Measurements from ENCODE around the gene ACER3. TPM values are rescaled to one million over a fixed set of nuclear protein-coding genes. Genes with fewer than 3 reads are reported as not detected.
A peak's percentile ranks its signal among the peaks of the same experiment; 100 is the strongest.
"Not testable (repeated sequence)": the region's sequence is repeated elsewhere in the genome, so short reads cannot be mapped to it uniquely, and the experiment has no call there.

The ACER3 gene
- total and polyA plus RNA-seq, 4 donors = 1.9 to 5.9 (median 4.2) TPM

- no peak for TF ChIP-seq GABPA (IDR thresholded peaks at IDR 0.05 in 1 of 2, conservative IDR thresholded peaks at IDR 0.05 in 1 of 2)
- TF ChIP-seq SP1 (IDR thresholded peaks at IDR 0.05) = no peak
- no peak for TF ChIP-seq NR2F2 (IDR thresholded peaks at IDR 0.05)
- TF ChIP-seq HNF4A (conservative IDR thresholded peaks at IDR 0.05) = no peak
- TF ChIP-seq, protein P1, sequence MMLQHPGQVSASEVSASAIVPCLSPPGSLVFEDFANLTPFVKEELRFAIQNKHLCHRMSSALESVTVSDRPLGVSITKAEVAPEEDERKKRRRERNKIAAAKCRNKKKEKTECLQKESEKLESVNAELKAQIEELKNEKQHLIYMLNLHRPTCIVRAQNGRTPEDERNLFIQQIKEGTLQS (IDR thresholded peaks at IDR 0.05) = no peak
- TF ChIP-seq, protein P2, sequence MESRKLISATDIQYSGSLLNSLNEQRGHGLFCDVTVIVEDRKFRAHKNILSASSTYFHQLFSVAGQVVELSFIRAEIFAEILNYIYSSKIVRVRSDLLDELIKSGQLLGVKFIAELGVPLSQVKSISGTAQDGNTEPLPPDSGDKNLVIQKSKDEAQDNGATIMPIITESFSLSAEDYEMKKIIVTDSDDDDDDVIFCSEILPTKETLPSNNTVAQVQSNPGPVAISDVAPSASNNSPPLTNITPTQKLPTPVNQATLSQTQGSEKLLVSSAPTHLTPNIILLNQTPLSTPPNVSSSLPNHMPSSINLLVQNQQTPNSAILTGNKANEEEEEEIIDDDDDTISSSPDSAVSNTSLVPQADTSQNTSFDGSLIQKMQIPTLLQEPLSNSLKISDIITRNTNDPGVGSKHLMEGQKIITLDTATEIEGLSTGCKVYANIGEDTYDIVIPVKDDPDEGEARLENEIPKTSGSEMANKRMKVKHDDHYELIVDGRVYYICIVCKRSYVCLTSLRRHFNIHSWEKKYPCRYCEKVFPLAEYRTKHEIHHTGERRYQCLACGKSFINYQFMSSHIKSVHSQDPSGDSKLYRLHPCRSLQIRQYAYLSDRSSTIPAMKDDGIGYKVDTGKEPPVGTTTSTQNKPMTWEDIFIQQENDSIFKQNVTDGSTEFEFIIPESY (IDR thresholded peaks at IDR 0.05) = no peak
- no peak for TF ChIP-seq EGR1 (IDR thresholded peaks at IDR 0.05; ENCODE audit: low read depth in 2 of 2)
- no peak for TF ChIP-seq RAD21 (IDR thresholded peaks at IDR 0.05)
Observed at GRCh38 chr11:76861490-76861953, 804 bp downstream of the ACER3 start (continued).

DNA sequence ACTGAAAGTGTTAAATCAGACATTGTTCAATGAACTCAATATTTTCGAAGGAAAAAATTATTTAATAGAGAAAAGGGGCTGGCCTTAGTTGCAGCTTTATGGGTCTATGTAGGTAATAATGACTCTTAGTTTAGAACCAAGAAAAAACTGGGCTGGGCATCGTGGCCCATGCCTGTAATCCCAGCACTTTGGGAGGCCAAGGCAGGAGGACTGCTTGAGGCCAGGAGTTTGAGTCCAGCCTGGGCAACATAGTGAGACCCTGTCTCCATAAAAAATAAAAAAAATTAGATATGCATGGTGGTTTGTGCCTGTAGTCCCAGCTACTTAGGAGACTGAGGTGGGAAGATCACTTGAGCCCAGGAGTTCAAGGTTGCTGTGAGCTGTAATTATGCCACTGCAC lies 2.1 kb downstream of the ACER3 start:
- H3K36me3 ChIP-seq (ENCODE audit: control insufficient read depth in 4 of 4, insufficient read depth in 3 of 4, low read depth in 1 of 4, low read length in 3 of 4); H3K27ac ChIP-seq (ENCODE audit: low read depth in 1 of 2, low read length in 2 of 2); DNase-seq (ENCODE audit: low spot score); H3K27me3 ChIP-seq (ENCODE audit: control insufficient read depth in 4 of 4, insufficient read depth in 4 of 4, low read length in 3 of 4); H3K9ac ChIP-seq (ENCODE audit: low read depth in 1 of 2, low read length in 2 of 2); H3K4me3 ChIP-seq (ENCODE audit: low read depth in 1 of 3, low read length in 3 of 3); H3K9me3 ChIP-seq (ENCODE audit: control insufficient read depth in 4 of 4, low read length in 3 of 4): not testable (repeated sequence)
- 90% methylated on average over 2 of the region's 2 CpGs for WGBS
- peaks cover 4 to 16% (median 8%) of the 10 kb centered on the region in 4 donors for H3K4me1 ChIP-seq (ENCODE audit: control insufficient read depth in 4 of 4, insufficient read depth in 4 of 4, low read length in 3 of 4)

GRCh38 chr11:76863196-76863777 lies 2.6 kb downstream of the ACER3 start:
- H3K9me3 ChIP-seq (ENCODE audit: control insufficient read depth in 4 of 4, low read length in 3 of 4) = no peaks in the 10 kb centered on the region
- peaks cover 4 to 16% (median 8%) of the 10 kb centered on the region in 4 donors for H3K4me1 ChIP-seq (ENCODE audit: control insufficient read depth in 4 of 4, insufficient read depth in 4 of 4, low read length in 3 of 4)
- no peak for TF ChIP-seq YY1 (IDR thresholded peaks at IDR 0.05)
- peak in 1 of 2 donors; percentile 8 for TF ChIP-seq RAD21 (IDR thresholded peaks at IDR 0.05)
- no peak overlapping the region for H3K4me3 ChIP-seq (ENCODE audit: low read depth in 1 of 3, low read length in 3 of 3)
- DNase-seq (ENCODE audit: low spot score) = no peak
- WGBS = 84% methylated on average over 3 of the region's 3 CpGs
- no peaks in the 10 kb centered on the region for H3K36me3 ChIP-seq (ENCODE audit: control insufficient read depth in 4 of 4, insufficient read depth in 3 of 4, low read depth in 1 of 4, low read length in 3 of 4)
- H3K27me3 ChIP-seq (ENCODE audit: control insufficient read depth in 4 of 4, insufficient read depth in 4 of 4, low read length in 3 of 4) = no peaks in the 10 kb centered on the region
- no peak overlapping the region for H3K27ac ChIP-seq (ENCODE audit: low read depth in 1 of 2, low read length in 2 of 2)
- no peak overlapping the region for H3K9ac ChIP-seq (ENCODE audit: low read depth in 1 of 2, low read length in 2 of 2)

DNA sequence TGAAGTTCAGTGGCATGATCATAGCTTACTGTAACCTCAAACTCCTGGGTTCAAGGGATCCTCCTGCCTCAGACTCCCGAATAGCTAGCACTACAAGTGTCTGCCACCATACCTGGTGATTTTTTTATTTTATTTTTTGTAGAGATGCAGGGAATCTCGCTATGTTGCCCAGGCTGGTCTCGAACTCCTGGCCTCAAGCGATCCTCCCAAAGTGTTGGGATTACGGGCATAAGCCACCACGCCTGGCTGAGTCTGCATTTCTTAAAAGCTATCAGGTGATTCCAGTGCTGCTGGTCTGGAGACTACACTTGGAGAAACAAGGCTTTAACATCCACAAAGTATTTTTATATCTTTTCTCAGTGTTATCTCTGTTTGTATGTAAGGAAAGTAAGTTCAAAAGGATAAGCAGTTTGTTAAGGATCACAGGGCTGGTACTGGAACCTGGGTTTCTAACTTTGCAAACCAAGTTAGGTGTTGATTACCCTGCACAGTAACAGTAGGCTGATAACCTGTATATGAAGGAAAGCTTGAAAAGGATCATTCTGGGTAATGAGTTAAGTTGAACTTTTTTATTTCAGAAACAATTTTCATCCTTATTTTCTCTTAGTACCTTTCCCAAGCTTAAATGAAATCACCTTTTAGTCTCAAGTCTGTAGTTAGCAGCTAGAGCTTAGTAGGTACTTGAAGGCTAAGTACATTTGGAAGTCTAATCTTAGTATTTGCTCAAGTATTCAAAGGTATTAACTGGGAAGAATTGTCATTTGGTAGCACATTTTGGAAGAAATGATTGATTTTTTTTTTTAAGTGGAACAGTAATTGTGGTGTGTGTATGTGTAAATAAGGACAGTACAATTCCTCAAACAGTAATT lies 12.5 kb downstream of the ACER3 start:
- TF ChIP-seq HNF4A (conservative IDR thresholded peaks at IDR 0.05) (no peak), YY1 (IDR thresholded peaks at IDR 0.05) (no peak), FOXA2 (IDR thresholded peaks at IDR 0.05) (no peak)
- TF ChIP-seq, protein P3, sequence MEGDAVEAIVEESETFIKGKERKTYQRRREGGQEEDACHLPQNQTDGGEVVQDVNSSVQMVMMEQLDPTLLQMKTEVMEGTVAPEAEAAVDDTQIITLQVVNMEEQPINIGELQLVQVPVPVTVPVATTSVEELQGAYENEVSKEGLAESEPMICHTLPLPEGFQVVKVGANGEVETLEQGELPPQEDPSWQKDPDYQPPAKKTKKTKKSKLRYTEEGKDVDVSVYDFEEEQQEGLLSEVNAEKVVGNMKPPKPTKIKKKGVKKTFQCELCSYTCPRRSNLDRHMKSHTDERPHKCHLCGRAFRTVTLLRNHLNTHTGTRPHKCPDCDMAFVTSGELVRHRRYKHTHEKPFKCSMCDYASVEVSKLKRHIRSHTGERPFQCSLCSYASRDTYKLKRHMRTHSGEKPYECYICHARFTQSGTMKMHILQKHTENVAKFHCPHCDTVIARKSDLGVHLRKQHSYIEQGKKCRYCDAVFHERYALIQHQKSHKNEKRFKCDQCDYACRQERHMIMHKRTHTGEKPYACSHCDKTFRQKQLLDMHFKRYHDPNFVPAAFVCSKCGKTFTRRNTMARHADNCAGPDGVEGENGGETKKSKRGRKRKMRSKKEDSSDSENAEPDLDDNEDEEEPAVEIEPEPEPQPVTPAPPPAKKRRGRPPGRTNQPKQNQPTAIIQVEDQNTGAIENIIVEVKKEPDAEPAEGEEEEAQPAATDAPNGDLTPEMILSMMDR (IDR thresholded peaks at IDR 0.05; ENCODE audit: low read depth, low read length, missing input control) = no peak
- H3K27me3 ChIP-seq (ENCODE audit: control insufficient read depth in 4 of 4, insufficient read depth in 4 of 4, low read length in 3 of 4) = no peaks in the 10 kb centered on the region
- H3K36me3 ChIP-seq (ENCODE audit: control insufficient read depth in 4 of 4, insufficient read depth in 3 of 4, low read depth in 1 of 4, low read length in 3 of 4) = no peaks in the 10 kb centered on the region
- no peak overlapping the region for H3K9ac ChIP-seq (ENCODE audit: low read depth in 1 of 2, low read length in 2 of 2)
- WGBS = 97% methylated on average over 6 of the region's 6 CpGs
- H3K4me1 ChIP-seq (ENCODE audit: control insufficient read depth in 4 of 4, insufficient read depth in 4 of 4, low read length in 3 of 4) = peaks cover 0 to 1% (median 0%) of the 10 kb centered on the region in 4 donors
- H3K27ac ChIP-seq (ENCODE audit: low read depth in 1 of 2, low read length in 2 of 2) = no peak overlapping the region
- H3K4me3 ChIP-seq (ENCODE audit: low read depth in 1 of 3, low read length in 3 of 3) = no peak overlapping the region
- H3K9me3 ChIP-seq (ENCODE audit: control insufficient read depth in 4 of 4, low read length in 3 of 4) = no peaks in the 10 kb centered on the region
- no peak for DNase-seq (ENCODE audit: low spot score)

All from liver (tissue), 9 donors.